EL (cell line): ENCODE data around the gene ARL1.
A peak's percentile ranks its signal among the peaks of the same experiment; 100 is the strongest.
"Not testable (repeated sequence)": the region's sequence is repeated elsewhere in the genome, so short reads cannot be mapped to it uniquely, and the experiment has no call there.

ENCODE experiments used
- DNase-seq: peaks from one replicate; pipeline ENCODE4 v3.0.0-alpha.2; 2016

ARL1 gene

GRCh38 chr12:101407436-101408345, at the start of gene ARL1:
Gene ARL1, minus strand, starts transcription at chr12:101407772. Its CDS starts 127 bp downstream, at chr12:101407645.
- peak; percentile 88 for DNase-seq

- DNase-seq = no peak
Measured at GRCh38 chr12:101455685-101456084, 48.1 kb upstream of the ARL1 start.

GRCh38 chr12:101441461-101442224, 34.1 kb upstream of the ARL1 start:
- DNase-seq = no peak

- no peak for DNase-seq
Measured at GRCh38 chr12:101439236-101439635, 31.7 kb upstream of the ARL1 start.

- DNase-seq = no peak
Measured at GRCh38 chr12:101436136-101436535, 28.6 kb upstream of the ARL1 start.

GRCh38 chr12:101430456-101430855, 22.9 kb upstream of the ARL1 start:
- DNase-seq = no peak

- DNase-seq = no peak
Measured at GRCh38 chr12:101424620-101425019, 17.0 kb upstream of the ARL1 start.

- DNase-seq = not testable (repeated sequence)
Measured at GRCh38 chr12:101422066-101422465, 14.5 kb upstream of the ARL1 start.

GRCh38 chr12:101415228-101415627, 7.7 kb upstream of the ARL1 start:
- DNase-seq = no peak

- peak; percentile 60 for DNase-seq
Measured at GRCh38 chr12:101414533-101415119, 7.1 kb upstream of the ARL1 start.

GRCh38 chr12:101410169-101410568, 2.6 kb upstream of the ARL1 start:
- DNase-seq = not testable (repeated sequence)

- no peak for DNase-seq
Measured at GRCh38 chr12:101407049-101407435, 530 bp downstream of the ARL1 start.

GRCh38 chr12:101391181-101391580, 16.4 kb downstream of the ARL1 start:
- not testable (repeated sequence) for DNase-seq

- DNase-seq = no peak
Measured at GRCh38 chr12:101379149-101379548, 28.4 kb downstream of the ARL1 start.

GRCh38 chr12:101375573-101375972, 32.0 kb downstream of the ARL1 start:
- DNase-seq = no peak

GRCh38 chr12:101372431-101372830, 35.1 kb downstream of the ARL1 start:
- DNase-seq = no peak

GRCh38 chr12:101368016-101368415, 39.6 kb downstream of the ARL1 start:
- DNase-seq = no peak

- no peak for DNase-seq
Measured at GRCh38 chr12:101361455-101361854, 46.1 kb downstream of the ARL1 start.

- DNase-seq = no peak
Measured at GRCh38 chr12:101356794-101357193, 50.8 kb downstream of the ARL1 start.

- DNase-seq = no peak
Measured at GRCh38 chr12:101351682-101352081, 55.9 kb downstream of the ARL1 start.

GRCh38 chr12:101343893-101344292, 63.7 kb downstream of the ARL1 start:
- no peak for DNase-seq
